ENCODE results near the gene VBP1. TPM values are rescaled to one million over a fixed set of nuclear protein-coding genes. Genes with fewer than 3 reads are reported as not detected.

VBP1 gene
- total RNA-seq, 1 experiment from 2014 or later, result 77.3 TPM

- POLR2A ChIA-PET, result no interaction called here
- Histone ChIP-seq H3K27me3 (ENCODE audit: insufficient read depth, low read length) (no peaks in the 10 kb centered on the region), H3K79me2 (ENCODE audit: insufficient read depth, low read length) (no peaks in the 10 kb centered on the region), H3K4me2 (ENCODE audit: low read length) (no peak overlapping the region), H4K20me1 (ENCODE audit: insufficient read depth) (no peaks in the 10 kb centered on the region), H3K36me3 (ENCODE audit: control insufficient read depth in 1 of 2, insufficient read depth in 2 of 2, low read length in 2 of 2) (no peaks in the 10 kb centered on the region), H3K9ac (ENCODE audit: low read length) (no peak overlapping the region), H3K9me3 (ENCODE audit: control insufficient read depth in 1 of 2, insufficient read depth in 1 of 2, low read depth in 1 of 2, low read length in 2 of 2) (no peaks in the 10 kb centered on the region), H3K9me2 (ENCODE audit: insufficient read depth) (no peaks in the 10 kb centered on the region), H3K4me3 (replicated peaks in 1 of 2; ENCODE audit: low read depth in 1 of 2, low read length in 2 of 2) (no peak overlapping the region), H2AFZ (ENCODE audit: low read depth, low read length, poor library complexity, severe bottlenecking) (no peak overlapping the region), H3K27ac (ENCODE audit: low read depth, low read length) (no peak overlapping the region), H3K4me1 (ENCODE audit: control insufficient read depth in 1 of 2, insufficient read depth in 2 of 2, low read length in 2 of 2) (no peaks in the 10 kb centered on the region)
- intact Hi-C loops (cut with micrococcal nuclease), result no loop called here
- DNase-seq (ENCODE audit: low read depth, low spot score), result no peak
- TF ChIP-seq POLR2AphosphoS5 (IDR thresholded peaks at IDR 0.05; ENCODE audit: low read depth, low read length) (no peak), SIN3A (IDR thresholded peaks at IDR 0.05; ENCODE audit: low read depth) (no peak), TCF7L2 (IDR thresholded peaks at IDR 0.05; ENCODE audit: borderline replicate concordance, extremely low read depth, insufficient read depth, insufficient read length) (no peak), MAX (IDR thresholded peaks at IDR 0.05) (no peak), EGR1 (IDR thresholded peaks at IDR 0.05; ENCODE audit: low read depth) (no peak), CEBPB (IDR thresholded peaks at IDR 0.05; ENCODE audit: low read depth) (no peak), ATF3 (IDR thresholded peaks at IDR 0.05) (no peak)
- RAD21 ChIA-PET (ENCODE audit: low non-redundant PET in 1 of 2, low total read pairs in 2 of 2, uncharacterized antibody in 2 of 2, unreplicated experiment in 2 of 2), result no interaction called here
- no TSS peak for BruUV-seq (replicated peaks)
- CTCF ChIA-PET, result no interaction called here
- ATAC-seq, result no peak
Measured at GRCh38 chrX:155247497-155247896, 31.2 kb downstream of the VBP1 start.

- H3K27me3 ChIP-seq (ENCODE audit: insufficient read depth, low read length), result no peaks in the 10 kb centered on the region
- ATAC-seq (no peak), DNase-seq (ENCODE audit: low read depth, low spot score) (no peak)
- no peak overlapping the region for H3K27ac ChIP-seq (ENCODE audit: low read depth, low read length)
- H3K36me3 ChIP-seq (ENCODE audit: control insufficient read depth in 1 of 2, insufficient read depth in 2 of 2, low read length in 2 of 2), result no peaks in the 10 kb centered on the region
- H3K9ac ChIP-seq (ENCODE audit: low read length), result no peak overlapping the region
- no peaks in the 10 kb centered on the region for H3K79me2 ChIP-seq (ENCODE audit: insufficient read depth, low read length)
- intact Hi-C loops (cut with micrococcal nuclease), result no loop called here
- H3K4me2 ChIP-seq (ENCODE audit: low read length), result no peak overlapping the region
- H3K9me3 ChIP-seq (ENCODE audit: control insufficient read depth in 1 of 2, insufficient read depth in 1 of 2, low read depth in 1 of 2, low read length in 2 of 2), result no peaks in the 10 kb centered on the region
- no peak for TF ChIP-seq EGR1 (IDR thresholded peaks at IDR 0.05; ENCODE audit: low read depth)
- no peak for TF ChIP-seq SRF (IDR thresholded peaks at IDR 0.05; ENCODE audit: low read depth)
- ChIA-PET CTCF (no interaction called here), POLR2A (no interaction called here), RAD21 (ENCODE audit: low non-redundant PET in 1 of 2, low total read pairs in 2 of 2, uncharacterized antibody in 2 of 2, unreplicated experiment in 2 of 2) (no interaction called here)
- H4K20me1 ChIP-seq (ENCODE audit: insufficient read depth), result no peaks in the 10 kb centered on the region
- no peak overlapping the region for H2AFZ ChIP-seq (ENCODE audit: low read depth, low read length, poor library complexity, severe bottlenecking)
- no peaks in the 10 kb centered on the region for H3K9me2 ChIP-seq (ENCODE audit: insufficient read depth)
- H3K4me1 ChIP-seq (ENCODE audit: control insufficient read depth in 1 of 2, insufficient read depth in 2 of 2, low read length in 2 of 2), result no peaks in the 10 kb centered on the region
- BruUV-seq (replicated peaks), result no TSS peak
- no peak overlapping the region for H3K4me3 ChIP-seq (replicated peaks in 1 of 2; ENCODE audit: low read depth in 1 of 2, low read length in 2 of 2)
Measured at GRCh38 chrX:155251391-155251790, 35.1 kb downstream of the VBP1 start.
